Epithelial cell of proximal tubule (primary cell): ENCODE results near the gene TTC34. TPM values are rescaled to one million over a fixed set of nuclear protein-coding genes. Genes with fewer than 3 reads are reported as not detected.

Experiments used
- DNase-seq: peaks from one replicate; pipeline ENCODE4 v3.0.0-alpha.2; 2011; ENCODE audit warnings: low read depth
- H3K4me3 ChIP-seq: 2 replicates; pipeline ENCODE4 v1.5.1; 2011; ENCODE audit warnings: low read depth, mild to moderate bottlenecking, low read length
- total RNA-seq: library from RNA; depleted of rRNA; stranded (reverse); fragments of >200 nt; gene quantifications from 2 replicates; pipeline ENCODE4 v1.2.3, GENCODE V29; 2015
- TF ChIP-seq, protein P1 (sequence below): conservative IDR thresholded peaks from 2 replicates; pipeline ENCODE4 v1.5.1; 2012; ENCODE audit warnings: low read depth, mild to moderate bottlenecking, low read length

TTC34 gene
- total RNA-seq, 1 donor from 2014 or later = 0.46 TPM

- TF ChIP-seq, protein P1, sequence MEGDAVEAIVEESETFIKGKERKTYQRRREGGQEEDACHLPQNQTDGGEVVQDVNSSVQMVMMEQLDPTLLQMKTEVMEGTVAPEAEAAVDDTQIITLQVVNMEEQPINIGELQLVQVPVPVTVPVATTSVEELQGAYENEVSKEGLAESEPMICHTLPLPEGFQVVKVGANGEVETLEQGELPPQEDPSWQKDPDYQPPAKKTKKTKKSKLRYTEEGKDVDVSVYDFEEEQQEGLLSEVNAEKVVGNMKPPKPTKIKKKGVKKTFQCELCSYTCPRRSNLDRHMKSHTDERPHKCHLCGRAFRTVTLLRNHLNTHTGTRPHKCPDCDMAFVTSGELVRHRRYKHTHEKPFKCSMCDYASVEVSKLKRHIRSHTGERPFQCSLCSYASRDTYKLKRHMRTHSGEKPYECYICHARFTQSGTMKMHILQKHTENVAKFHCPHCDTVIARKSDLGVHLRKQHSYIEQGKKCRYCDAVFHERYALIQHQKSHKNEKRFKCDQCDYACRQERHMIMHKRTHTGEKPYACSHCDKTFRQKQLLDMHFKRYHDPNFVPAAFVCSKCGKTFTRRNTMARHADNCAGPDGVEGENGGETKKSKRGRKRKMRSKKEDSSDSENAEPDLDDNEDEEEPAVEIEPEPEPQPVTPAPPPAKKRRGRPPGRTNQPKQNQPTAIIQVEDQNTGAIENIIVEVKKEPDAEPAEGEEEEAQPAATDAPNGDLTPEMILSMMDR = no peak
- no peak overlapping the region for H3K4me3 ChIP-seq
- no peak for DNase-seq
These were observed 32.6 kb upstream of the TTC34 start for GRCh38 chr1:2834146-2834475.

- no peak for DNase-seq
- TF ChIP-seq, protein P1 = no peak
- no peak overlapping the region for H3K4me3 ChIP-seq
These were observed 32.1 kb upstream of the TTC34 start for GRCh38 chr1:2833454-2834145.

- H3K4me3 ChIP-seq = no peak overlapping the region
- TF ChIP-seq, protein P1 = no peak
- DNase-seq = no peak
These were observed 31.3 kb upstream of the TTC34 start for GRCh38 chr1:2832506-2833453.

- H3K4me3 ChIP-seq = no peak overlapping the region
- no peak for DNase-seq
- TF ChIP-seq, protein P1 = no peak
These were observed 30.2 kb upstream of the TTC34 start for GRCh38 chr1:2831596-2832212.

DNA sequence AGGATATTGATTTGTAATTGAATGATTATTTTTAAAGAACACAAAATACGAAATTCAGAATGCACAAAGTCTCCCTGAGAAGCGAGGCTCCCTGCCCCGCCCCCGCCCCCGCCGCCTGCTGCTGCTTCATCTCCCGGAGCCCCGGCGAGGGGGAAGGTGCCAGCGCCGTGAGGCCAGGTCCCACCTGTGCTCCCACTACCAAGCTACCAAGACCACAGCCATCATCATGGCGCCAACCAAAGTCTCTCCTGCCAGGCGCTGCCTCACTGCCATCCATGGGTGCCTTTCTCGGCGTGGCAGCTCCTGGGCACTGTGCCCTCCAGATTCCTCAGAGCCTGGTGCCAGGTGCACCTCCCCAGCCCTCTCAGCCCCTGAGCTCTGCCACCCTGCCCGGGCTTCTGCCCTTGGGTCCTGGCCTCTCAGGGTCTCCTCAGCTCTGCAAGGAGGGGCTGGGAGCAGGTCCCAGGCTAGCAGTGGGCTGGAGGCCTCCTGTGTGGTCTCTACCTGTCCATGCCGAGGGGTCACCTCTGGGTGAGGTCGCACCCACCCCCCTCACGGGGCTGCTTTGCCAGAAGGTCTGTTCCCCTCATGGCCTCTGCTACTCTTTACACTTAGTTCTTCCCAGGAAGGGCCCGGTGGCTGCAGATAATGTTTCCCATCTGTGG is 29.4 kb upstream of the TTC34 start:
- DNase-seq = no peak
- TF ChIP-seq, protein P1 = no peak
- H3K4me3 ChIP-seq = no peak overlapping the region

- no peak overlapping the region for H3K4me3 ChIP-seq
- TF ChIP-seq, protein P1 = no peak
- no peak for DNase-seq
These were observed 28.5 kb upstream of the TTC34 start for GRCh38 chr1:2829846-2830615.
